GM21619 (cell line): Measurements from ENCODE around the gene BTBD9.

ENCODE experiments used
- ATAC-seq: cut with Tn5 transposase; IDR thresholded peaks from one replicate; pipeline ENCODE4 v1.9.1; 2021; ENCODE audit not compliant: unreplicated experiment

Gene BTBD9

GRCh38 chr6:38214159-38214558 is 425.6 kb downstream of the BTBD9 start:
- ATAC-seq = no peak

- ATAC-seq = no peak
Measured at GRCh38 chr6:38213251-38213658, 426.5 kb downstream of the BTBD9 start.

DNA sequence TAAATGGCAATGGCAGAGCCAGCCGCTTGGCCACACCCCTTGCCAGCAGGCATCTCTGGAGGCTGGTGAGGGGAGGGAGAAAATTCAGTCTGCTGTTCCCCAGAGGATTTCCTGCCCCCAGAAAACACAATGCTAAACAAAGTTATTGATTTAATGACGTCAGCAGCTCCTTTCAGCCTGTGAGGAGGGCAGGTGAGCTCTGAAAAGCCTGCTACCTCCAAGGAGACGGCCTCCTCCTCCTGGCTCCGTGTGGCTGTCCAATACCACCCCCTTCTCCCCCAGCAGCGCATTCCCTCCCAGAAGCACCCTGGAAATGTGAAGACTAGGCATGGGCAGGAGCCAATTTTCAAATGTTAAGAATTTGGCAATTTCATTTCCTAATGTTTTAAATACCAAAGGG is 427.1 kb downstream of the BTBD9 start:
- ATAC-seq = no peak

GRCh38 chr6:38212116-38212515 is 427.6 kb downstream of the BTBD9 start:
- ATAC-seq = no peak

GRCh38 chr6:38209371-38210260 is 430.1 kb downstream of the BTBD9 start:
- ATAC-seq = no peak

DNA sequence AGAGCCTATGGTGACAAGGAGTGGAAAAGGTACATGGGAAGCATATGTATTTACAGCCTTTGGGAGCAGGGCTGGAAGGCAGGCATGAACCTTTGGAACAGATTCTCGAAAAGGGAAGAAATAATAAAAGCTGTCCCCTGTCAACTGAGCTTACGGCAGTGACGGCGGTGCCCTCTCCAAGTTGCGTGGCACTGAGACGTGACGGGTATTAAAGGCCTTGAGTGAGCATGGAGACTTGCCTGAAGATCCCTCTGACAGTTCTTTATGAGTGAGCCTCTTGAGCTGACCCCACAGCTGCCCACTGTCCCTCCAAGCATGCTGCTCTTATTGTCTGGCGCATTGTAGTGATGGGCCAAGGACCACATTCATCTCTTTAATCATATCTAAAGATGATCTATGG is 431.7 kb downstream of the BTBD9 start:
- ATAC-seq = no peak

GRCh38 chr6:38207375-38207774 is 432.4 kb downstream of the BTBD9 start:
- no peak for ATAC-seq

DNA sequence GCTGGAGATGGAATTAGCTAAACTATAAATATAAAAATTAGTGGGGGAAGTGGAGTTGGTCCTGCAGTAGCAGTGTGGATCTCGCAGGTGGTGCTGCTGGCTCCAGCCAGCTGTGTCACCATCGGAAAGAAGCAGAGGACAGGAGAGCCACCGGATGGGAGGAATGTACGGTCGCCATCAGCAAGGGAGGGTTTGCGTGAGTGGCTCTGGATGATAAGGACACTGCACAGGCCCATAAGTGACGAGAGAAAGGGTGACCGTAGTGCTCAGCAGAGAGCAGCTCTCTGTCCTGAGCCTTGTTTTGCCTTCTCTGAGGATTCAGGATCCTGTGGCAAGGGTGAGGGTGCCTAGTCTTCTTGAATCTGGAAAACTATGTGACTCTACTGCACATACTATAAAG is 441.5 kb downstream of the BTBD9 start:
- no peak for ATAC-seq

DNA sequence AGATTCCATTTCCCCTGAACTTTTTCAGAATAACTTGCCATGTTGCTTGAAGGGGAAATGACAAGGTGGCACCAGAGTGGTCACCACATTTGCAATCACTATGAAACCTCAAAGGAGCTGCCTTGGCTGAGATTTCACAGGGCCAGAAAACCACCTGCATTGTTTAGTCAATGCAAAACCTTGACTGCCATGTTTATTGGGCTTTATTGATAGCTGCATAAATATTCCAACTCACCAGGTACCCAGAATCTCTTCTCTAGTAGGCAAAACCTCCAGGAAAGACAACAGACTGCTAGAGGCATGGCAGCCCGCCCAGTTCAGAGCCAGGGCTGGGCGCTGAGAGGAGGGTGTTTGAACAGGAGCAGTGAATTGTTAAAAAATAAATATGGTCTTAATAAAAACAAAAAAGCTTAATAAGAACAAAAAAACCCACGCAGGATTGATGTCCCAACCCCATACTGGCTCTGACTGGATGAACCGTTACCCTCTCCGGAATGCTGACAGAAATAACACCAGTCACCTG is 444.6 kb downstream of the BTBD9 start:
- no peak for ATAC-seq

DNA sequence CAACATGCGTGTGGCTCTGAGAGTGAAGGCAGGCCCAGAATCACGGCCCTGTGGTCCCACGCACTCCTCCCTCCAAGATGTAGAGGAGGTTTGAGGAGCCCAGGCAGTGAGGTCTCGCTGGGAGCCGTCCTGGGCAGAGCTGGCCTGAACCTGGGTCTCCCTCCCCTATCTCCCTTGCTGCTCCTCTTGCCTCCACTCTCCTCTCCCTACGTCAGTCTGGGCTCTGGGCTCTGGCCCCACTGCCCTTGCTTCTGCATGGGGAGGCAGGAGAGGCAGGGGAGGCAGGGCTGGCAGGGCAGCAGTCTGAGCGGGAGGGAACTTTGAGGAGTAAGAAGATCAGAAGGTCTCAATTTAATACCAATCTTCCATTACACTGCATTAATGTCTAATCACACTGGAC is 445.1 kb downstream of the BTBD9 start:
- no peak for ATAC-seq

DNA sequence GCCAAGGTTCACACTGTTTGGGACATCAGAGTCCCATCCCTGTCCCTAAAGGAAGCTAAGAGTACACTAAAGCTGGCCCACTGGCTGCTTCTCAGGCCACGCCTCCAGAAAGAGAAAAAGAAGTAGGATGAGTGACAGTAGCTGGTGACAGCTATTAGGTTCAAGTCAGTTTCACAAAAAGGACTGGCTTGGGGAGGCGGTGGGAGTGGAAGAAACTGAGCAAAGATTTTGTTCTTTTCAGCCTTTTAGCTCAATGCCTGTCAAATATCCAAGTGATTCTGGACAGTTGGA is 445.5 kb downstream of the BTBD9 start:
- ATAC-seq = no peak

DNA sequence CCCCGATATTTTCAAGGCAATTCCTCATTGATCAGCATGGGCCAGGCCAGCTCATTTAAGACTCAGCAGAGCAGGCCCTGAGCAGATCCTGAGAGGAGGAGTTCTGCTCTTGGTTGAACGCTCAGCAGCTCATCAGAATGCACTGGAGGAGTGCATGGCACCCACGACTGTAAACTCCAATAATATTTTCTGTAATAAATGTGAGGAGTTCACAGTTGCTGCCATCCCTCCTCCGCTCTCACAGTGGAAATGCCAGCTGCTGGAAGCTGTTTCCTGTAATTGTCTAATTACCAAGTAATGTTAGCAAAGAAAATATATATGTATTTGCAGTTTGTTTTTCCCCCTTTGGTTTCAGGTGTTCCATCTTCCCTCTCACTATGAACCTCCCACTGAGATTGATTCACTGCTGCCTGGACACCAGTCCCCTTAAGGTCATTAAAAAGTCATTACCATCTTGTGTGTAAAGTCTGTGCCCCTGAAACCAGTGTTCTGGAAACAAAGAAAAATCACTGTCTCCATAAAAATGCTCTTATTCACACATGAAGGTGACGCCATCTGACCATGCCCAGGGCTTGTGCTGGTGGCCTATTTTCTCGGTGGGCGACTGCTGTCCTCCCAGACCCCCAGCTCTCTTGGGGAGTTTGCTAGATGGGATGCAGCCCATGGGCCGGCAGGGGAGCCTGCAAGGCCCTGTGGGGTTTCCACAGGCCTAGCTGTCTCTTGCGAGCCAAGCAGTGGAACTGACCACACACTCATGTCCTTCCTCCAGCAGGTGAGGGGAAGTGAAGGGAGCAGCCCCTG is 446.0 kb downstream of the BTBD9 start:
- no peak for ATAC-seq

DNA sequence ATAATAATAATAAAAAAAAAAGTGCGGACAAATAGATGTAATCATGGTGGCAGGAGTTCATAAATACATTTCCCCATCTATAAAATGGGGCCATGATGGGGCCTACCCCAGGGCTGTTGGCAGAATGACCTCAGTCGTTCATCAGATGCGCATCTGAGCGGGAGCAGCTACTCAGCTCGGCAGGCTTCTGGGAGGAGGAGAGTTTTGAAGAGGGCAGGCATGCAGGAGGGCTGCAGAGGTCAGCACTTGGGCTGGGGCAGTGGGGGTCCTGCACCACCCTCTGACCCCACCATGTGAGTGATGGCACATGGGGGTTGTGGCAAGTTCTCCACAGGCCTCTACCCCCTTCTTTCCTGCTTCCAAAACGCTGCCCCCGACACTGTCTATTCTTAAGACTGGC is 446.7 kb downstream of the BTBD9 start:
- no peak for ATAC-seq

GRCh38 chr6:38192487-38192886 is 447.2 kb downstream of the BTBD9 start:
- no peak for ATAC-seq

- no peak for ATAC-seq
Measured at GRCh38 chr6:38192011-38192410, 447.7 kb downstream of the BTBD9 start.

DNA sequence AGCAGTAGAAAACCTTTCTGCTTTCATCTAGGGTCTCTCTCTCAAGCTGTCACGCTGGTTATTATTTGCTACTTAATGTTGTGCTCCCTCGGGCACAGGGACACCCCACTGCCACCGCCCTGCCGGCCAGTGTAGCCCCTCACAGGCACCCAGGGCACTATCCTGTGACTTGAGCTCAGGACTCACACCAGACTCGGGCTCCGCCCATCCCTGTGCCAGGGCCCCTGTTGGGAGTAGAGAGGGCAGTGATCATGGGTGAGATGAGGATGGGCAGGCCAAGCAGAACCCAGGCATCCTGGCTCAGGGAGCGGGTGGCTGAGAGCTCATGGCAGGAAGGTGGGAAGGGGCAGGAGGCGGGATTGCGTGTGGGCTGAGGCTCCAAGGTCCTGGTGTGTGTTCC is 448.3 kb downstream of the BTBD9 start:
- no peak for ATAC-seq

DNA sequence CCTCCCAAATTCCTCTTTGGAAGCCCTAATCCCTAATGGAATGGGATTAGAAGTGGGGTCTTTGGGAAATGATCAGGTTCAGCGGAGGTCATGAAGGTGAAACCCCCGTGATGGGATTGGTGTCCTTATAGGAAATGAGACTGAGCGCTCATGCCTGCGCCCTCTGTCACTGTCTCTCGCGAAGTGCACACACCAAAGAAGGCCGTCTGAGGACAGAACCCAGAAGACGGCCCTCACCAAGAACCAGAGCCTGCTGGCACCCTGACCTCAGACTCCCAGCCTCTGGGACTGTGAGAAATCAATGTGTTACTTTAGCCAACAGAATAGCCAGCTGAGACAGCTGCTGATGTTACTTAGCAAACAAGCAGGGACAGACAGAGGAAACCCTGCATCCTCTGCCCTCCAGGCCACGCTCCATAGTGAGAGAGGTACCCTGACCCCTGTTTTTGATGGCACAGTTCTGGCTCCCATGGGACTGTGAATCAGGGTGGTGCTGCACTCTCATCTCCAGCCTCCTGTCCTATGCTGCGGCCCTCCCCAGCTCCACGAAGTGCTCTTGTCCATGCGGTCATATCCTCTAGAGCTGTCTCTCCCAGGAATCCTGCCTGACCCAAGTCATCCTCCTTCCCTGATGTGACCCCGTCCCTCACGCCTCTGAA is 450.9 kb downstream of the BTBD9 start:
- ATAC-seq = no peak

- ATAC-seq = no peak
Measured at GRCh38 chr6:38187811-38188590, 451.7 kb downstream of the BTBD9 start.

DNA sequence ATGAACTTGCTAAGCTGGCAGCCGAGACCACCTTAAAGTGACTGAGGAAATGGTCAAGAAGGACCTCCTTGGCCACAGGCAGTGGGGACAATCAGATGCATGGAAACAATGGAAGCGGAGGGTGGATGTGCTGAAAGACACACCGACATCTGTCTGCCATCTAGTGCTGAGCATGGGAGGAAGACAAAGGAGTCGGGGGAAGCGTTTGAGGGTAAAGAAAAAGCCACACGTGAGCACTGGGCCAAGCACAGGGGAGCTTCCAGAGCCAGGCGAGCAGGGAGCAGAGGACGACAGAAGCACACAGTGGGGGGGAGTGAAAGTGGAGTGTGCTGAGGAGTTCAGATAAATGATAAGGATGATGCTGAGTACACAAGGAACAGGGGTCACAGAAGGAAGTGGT is 452.4 kb downstream of the BTBD9 start:
- ATAC-seq = no peak

- ATAC-seq = no peak
Measured at GRCh38 chr6:38185752-38186151, 454.0 kb downstream of the BTBD9 start.

GRCh38 chr6:38185244-38185643 is 454.5 kb downstream of the BTBD9 start:
- ATAC-seq = no peak
